GM21529 (cell line): ENCODE measurements around the gene TUBAL3.
"Not testable (repeated sequence)": the region's sequence is repeated elsewhere in the genome, so short reads cannot be mapped to it uniquely, and the experiment has no call there.

Experiments
- ATAC-seq: cut with Tn5 transposase; IDR thresholded peaks from one replicate; pipeline ENCODE4 v1.9.1; 2021; ENCODE audit not compliant: unreplicated experiment

Gene TUBAL3

DNA sequence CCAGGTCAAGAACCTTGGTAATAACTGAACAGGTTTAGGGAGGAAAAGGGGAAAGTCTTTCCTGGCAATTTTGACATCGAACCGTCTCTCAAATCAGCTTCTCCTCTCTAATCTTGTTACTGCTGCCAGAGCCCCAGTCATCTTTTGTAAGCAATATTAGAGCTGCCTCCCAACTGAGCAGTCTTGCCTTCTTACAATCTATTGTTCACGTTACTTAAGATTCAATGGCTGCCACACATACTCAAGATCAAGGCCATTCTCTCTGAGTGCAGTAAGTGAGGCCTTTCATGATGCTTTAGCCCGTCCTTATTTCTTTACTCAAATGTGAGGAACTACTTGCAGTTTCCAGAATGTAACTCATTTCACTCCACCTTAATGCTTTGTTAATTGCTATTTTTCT, 20.1 kb upstream of the TUBAL3 start:
- no peak for ATAC-seq

DNA sequence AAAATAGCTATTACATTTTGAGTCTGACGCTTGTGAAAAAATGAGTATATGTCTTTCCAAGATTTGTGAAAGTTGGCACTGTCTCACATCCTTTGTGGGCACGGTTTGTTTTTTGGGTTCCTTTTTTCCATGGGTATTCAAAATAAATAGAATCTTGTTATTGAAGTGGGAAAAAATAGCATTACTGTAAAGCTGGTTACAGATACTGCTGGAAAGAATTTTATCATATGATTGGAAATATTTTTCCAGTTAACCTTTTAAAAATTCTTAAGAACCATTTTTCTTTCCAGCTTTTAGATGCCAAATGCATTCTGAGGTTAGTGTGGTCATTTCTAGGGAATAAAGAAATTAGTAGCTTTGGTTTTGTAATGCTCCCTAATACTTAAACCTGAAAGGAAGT, 19.1 kb upstream of the TUBAL3 start:
- no peak for ATAC-seq

DNA sequence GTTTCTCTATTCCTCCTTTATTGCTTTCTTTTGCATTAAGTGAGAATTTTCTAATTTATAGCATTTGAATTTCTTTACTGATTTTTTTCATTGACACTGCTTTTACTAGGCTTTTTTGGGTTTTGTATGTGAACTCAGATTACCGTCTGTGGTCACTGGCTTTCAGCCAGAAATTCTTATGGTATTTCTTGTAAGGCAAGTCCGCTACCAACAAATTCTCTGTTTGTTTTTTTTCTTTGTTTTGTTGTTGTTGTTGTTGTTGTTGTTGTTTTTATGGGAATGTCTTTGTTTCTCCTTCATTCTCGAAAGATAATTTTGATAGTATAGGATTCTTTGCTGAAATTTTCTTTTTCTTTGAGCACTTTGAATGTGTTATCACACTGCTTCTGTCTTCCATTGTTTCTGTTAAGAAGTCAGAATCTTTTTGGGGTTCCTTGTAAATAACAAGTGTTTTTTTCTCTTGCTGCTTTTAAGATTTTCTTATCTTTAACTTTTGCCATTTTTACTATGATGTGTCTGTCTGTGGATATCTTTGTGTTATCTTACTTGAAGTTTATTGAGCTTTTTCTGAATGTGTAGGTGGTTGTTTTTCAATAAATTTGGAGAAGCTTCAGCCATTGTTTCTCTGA, 15.0 kb upstream of the TUBAL3 start:
- ATAC-seq, result no peak

DNA sequence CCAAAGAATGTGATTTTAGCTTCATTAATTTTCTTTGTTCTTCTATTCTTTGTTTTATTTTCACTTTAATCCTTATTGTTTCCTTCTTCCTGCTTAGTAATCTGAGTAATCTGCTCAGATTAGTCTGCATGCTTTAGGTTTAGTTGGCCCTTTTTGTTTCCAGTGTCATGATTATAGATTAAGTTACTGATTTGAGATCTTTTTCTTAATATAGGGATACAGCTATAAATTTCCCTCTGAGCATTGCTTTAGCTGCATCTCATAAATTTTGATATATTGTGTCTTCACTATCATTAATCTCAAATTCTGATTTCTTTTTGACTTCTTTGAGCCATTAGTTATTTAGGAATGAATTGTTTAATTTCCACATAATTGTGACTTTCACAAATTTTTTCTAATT, 14.0 kb upstream of the TUBAL3 start:
- ATAC-seq, result no peak

DNA sequence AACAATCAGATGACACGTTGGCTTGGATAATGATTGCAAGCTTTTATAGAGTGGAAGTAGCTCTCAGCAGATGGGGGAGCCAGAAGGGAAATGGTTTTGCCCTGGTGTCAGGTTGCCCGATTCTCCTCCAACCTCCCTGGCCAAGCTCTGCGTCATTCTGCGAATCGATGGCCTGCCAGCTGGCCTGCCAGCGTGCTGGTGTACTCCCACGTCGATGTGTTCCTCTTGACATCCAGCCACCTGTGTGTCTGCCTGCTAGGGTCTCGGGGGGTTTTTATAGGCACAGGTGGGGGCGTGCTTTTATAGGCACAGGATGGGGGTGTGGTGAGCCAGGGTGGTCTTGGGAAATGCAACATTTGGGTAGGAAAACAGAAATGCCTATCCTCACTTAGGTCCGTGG, 12.4 kb upstream of the TUBAL3 start:
- ATAC-seq, result no peak

DNA sequence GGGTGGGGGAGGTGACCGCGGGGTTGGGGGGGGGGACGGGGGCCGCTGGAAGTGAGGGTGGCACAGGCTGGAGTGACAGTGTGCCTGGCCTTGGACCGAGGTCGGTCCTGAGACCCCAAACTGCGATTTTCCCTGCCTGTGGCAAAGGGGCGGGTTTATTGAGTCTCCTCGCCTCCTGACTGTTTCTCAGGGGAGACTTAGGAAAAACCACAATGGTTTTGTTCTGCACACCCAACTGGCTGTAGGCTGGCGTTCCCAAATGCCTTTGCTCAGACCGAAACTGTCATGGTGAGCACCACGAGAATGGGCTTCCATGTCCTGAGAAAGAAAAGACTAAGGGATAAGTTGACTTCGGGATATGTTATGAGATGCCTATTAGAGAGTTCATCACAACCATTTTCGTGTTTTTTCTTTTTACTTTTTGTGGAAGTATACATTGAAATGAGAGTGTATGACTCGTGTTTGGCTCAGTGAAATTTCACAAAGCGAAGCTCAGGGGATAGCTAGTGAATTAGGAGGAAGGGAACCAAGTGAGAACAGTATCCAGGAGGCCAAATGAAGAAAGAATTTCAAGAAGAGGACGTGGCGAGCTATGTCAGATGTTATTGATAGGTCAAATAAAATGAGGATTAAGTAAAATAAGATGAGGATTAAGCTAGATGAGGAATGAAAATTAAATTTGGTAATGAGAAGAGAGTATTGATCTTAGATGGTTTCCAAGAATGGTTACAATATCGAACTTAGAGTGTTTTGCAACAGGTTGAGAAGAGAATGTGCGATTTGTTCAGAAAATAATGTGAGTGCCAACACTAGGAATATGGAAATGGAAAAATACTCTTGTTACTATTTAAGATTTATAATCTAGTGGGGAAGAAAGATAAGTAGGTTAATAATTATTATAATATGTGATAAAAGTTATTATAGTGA, 8.6 kb upstream of the TUBAL3 start:
- no peak for ATAC-seq

DNA sequence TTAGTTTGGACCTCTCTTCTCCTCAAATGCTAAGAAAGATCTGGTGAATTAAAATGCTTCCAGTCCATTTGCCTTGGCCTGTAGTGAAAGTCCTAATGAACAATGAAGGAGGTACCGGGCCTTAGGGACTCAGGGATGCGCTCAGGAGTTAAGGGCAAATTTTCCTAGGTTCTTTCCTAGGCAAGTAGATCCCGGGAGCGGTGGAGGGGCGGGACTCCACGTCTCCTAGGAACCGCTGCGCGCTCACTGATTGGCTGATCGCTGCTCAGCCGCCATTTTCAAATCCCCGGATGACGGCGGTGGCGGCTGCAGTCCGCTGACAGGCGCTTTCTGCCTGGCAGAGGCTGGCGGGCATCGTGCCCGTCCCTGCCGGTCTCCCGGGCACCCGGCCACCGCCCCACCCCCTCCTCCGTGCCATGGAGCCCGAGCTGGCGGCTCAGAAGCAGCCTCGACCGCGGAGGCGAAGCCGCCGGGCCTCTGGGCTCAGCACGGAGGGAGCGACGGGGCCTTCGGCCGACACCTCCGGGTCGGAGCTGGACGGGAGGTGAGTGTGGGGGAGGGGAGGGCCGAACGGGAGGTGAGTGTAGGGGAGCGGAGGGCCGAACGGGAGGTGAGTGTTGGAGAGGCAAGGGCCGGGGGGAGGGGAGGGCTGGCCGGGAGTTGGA, 7.8 kb upstream of the TUBAL3 start, which contains the start of gene NET1:
Gene NET1 (plus strand): TSS at position 281 of the 665 bp plus-strand sequence. CDS start 136 bp downstream, at position 417.
- peak; percentile 98 for ATAC-seq

DNA sequence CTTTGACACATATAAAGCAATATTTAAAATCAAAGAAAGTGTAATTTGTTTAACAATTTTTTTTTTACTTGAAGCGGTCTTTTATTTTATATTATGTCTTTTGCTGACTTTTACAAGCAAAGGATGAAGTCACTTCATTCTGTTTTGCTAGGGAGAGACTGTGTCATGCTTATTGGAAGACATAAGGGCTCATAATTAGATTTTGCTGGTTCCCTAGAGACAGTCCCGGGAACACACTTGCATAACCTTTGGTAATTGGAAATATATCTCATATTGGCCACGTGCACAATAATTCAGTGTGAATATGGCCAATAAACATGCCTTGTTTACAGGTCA, 7.3 kb upstream of the TUBAL3 start:
- no peak for ATAC-seq

DNA sequence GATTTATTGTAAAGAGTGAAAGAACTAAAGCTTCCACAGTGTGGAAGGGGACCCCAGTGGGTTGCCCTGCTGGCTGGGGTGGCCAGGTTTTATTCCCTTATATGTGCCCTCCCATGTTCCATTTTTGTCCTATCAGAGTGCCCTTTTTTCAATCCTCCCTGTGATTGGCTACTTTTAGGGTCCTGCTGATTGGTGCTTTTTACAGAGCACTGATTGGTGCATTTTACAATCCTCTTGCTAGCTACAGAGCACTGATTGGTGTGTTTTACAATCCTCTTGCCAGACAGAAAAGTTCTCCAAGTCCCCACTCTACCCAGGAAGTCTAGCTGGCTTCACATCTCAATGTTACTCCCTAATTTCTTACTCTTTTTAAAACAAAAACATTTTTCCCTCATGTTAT, 6.2 kb upstream of the TUBAL3 start:
- ATAC-seq, result not testable (repeated sequence)

DNA sequence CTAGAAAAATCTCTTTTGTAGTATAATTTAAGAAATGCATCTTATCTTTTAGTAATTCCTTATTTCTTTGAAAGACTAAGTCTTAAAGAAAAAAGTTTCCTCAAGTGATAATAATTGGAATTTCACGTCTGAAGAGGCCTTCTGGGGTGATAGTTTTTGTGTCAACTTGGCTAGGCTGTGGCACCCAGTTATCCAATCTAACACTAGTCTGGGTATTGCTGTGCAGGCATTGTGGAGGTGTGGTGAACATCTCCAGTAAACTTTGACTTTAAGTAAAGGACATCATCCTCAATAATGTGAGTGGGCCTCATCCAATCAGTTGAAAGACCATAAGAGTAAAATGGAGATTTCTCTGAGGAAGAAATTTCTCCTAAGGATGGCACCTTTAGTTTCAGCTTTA, 2.3 kb upstream of the TUBAL3 start:
- no peak for ATAC-seq

DNA sequence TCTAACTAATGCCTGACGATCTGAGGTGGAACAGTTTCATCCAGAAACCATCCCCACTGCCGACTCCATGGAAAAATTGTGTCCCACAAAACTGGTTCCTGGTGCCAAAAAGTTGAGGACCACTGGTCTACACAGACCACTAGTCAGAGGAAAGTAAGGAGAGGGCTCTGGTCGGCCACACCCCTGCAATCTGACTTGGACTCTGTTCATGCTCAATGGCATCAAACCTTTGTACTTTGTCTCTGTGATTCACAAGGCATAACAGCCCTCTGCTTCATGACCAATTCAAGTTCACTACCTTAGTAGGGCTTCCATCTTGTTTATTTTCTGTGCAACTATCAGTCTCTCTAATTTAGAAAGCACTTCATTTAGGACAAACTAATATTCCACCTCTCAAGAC, 1.8 kb downstream of the TUBAL3 start:
- ATAC-seq, result no peak

DNA sequence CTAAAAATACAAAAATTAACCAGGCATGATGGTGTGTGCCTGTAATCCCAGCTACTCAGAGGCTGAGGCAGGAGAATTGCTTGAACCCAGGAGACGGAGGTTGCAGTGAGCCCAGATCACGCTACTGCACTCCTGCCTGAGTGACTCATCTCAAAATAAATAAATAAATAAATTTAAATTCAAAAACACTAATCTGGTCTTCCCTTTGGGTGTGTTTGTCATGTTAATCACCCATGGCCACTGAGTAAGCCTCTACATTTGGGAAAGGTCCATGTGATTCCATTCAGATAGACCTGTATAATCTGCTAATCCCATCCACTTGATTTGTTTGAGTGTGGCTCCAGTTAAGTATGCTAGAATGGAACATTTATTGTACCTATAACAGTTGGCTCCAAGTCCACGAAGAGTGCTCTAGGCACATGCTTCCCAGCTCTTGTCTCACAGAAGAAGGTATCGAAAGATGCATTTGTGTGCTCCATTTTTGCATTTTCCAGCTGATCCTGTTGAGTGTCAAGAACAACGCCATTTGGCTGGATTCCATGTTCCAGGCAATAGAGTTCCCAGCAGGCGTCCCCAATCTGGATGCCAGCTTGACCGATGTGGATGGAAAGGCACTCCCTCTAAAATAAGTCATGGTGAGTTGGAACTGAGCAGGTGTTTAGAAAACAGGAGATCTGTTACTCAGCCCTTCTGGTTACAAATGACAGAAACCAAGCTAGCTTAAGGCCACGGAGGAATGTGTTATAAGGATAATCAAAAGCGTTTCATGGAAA, 4.0 kb downstream of the TUBAL3 start:
- ATAC-seq, result no peak

DNA sequence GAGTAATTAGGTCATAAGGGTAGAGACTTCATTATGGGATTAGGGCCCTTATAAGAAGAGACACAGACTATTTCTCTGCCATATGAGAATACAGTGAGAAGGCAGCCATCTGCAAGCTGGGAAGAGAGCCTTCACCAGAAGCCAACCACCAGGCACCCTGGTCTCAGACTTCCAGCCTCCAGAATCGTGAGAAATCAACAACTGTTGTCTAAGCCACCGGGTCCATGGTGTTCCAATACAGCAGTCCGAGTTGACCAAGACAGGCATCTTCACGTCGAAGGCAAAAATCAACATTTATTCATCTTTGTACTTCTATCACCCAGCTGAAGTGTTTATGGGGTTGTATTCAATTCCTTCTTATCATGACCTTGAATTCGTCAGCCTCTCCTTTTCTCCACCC, 5.3 kb downstream of the TUBAL3 start:
- no peak for ATAC-seq

DNA sequence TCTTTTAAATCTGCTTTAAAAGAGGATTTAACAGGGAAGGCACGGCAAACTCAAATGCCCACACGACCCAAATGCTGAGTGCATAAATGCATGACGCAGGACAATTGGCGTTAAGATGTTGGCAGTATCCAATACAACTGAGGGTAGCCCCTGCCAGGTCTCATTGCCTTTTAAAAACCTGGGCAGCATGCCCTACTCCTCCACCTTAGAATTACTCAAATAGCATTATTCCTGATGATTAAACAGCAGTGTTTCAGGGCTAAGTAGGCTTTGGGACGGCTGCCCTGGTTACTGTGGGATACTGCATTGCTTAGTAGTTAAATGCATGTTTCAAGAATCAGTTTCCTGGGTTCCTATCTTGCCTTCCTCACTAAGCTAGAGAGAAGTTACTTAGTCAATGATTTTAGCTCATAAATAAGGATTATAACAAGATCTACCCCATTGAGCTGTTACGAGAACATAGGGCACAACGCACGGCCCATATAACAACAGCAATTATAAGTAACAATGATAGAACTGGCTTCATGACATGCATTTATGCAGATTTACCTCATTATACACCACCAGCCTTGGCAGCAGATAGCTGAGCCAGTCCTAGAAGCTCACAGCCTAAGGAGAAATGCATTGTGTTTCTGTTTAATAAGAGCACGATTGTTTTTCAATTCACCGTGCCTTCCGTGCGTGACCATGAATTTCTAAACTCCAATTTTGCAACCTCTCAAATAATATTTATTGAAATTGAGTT, 7.9 kb downstream of the TUBAL3 start:
- no peak for ATAC-seq

DNA sequence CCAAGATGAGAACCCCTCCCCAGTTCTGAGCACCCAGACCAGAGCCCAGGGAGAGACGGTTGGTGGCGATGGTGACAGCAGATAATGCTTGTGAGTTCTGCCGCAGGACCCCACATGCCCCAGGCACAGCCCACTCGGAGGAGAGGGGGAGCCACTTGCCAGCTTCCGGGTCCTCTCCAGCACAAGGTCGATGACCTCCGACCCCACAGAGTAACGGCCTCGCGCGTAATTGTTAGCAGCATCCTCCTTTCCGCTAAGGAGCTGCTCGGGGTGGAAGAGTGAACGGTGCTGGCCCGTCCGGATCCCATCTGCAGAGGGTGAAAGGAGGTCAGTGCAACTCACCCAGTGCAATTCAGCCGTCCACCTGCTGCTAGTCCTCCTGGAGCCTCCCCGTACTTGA, 9.5 kb downstream of the TUBAL3 start:
- no peak for ATAC-seq

DNA sequence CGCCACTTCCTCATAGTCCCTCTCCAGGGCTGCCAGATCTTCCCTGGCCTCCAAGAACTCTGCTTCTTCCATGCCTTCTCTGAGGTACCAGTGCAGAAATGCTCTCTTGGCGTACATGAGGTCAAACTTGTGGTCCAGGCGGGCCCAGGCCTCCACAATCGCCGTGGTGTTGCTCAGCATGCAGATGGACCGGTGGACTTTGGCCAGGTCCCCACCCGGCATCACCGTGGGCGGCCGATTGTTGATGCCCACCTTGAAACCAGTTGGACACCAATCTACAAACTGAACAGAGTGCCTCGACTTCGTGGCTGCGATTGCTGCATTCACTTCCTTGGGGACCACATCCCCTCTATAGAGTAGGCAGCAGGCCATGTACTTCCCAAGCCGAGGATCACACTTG, 11.1 kb downstream of the TUBAL3 start:
- ATAC-seq, result no peak

DNA sequence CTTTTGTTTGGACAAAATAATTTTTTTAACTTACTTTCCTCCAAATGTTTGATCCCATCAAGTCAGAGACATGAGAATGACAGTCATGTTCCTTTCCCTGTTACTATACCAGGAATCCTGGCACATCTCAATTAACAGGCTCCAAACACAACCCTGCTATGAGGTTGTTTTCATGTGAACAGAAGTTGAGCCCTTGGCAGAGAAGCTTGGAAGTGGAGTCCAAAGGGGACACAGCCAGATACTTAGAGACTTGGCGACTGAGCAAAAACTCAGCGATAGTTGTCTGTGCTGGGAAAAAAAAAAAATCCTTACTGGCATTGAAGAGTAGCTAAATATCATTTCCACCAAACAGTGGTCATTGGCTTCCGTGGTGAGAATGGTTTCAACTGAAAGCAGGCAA, 12.8 kb downstream of the TUBAL3 start:
- no peak for ATAC-seq

DNA sequence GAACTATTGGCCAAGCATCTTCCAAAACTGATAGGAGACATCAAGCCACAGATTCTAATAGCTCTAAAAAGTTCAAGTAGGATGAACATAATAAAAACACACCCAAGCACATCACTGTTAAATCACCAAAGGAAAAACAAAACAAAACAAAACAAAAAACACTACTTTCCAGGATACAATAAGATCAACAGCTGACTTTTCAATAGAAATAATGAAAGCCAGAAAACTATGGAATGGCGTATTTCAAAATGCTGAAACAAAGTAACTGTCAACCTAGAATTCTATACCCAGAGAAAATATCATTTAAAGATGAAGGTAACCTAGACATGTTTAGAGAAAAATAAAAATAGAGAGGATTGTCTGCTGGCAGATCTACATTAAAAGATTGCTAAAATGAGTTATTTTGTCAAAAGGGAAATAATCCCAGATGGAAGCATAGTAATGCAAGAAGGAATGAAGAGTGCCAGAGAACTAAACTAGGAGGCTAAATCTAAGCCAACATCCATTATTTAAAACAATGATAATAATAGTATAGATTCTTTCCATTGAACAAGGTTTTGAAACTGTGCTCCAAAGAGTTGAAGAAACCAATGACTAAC, 13.9 kb downstream of the TUBAL3 start:
- no peak for ATAC-seq

DNA sequence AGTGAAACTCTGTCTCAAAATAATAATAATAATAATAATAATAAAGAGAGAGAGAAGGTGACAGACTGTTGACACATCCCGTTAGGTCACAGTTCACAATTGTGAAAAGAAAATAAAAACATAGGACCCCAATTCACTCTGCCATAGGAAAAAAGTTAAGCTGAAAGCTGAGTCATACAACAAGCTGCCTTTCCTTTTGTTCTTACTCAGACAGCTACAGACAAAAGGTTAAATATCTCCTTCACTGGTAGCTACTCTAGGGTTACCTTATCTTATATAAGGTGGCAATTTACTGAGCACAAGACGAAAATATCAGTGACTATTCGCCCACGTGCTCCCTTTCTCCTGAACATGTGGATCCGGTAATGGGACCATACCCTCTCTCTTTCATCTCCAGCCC, 17.5 kb downstream of the TUBAL3 start:
- no peak for ATAC-seq

DNA sequence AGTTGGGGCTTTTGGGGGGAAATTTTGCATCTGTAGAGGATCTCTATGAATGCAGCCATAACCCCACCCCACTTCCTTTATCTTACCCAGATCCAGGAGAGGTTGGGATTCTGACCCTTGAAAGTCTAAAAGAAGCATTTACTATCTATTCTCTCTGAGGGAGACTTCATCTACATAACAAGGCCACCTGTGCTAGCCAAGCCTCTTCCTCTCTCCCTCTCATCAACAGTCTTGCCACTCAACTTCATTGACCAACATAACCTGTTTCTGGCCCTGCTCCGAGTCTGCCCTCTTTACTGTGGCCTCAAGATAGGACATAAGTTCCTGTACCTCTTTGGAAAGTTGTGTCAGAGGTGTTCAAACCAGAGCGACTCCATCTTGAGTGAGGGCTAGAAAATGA, 19.4 kb downstream of the TUBAL3 start:
- ATAC-seq, result no peak
